Stimulated activated CD4-positive, alpha-beta T cell treated with anti-CD3 and anti-CD28 coated beads, Interleukin-15, amount 100 ng/mL, for 1 hour (primary cell): ENCODE measurements around the gene ID1.
"Not testable (repeated sequence)": the region's sequence is repeated elsewhere in the genome, so short reads cannot be mapped to it uniquely, and the experiment has no call there.

Source experiments
- DNase-seq, 2 donors: peaks; one replicate each; pipeline ENCODE4 v3.0.0-alpha.2; 2020; ENCODE audit warnings: low read depth in 1 of 2, low spot score in 1 of 2

Gene ID1

DNA sequence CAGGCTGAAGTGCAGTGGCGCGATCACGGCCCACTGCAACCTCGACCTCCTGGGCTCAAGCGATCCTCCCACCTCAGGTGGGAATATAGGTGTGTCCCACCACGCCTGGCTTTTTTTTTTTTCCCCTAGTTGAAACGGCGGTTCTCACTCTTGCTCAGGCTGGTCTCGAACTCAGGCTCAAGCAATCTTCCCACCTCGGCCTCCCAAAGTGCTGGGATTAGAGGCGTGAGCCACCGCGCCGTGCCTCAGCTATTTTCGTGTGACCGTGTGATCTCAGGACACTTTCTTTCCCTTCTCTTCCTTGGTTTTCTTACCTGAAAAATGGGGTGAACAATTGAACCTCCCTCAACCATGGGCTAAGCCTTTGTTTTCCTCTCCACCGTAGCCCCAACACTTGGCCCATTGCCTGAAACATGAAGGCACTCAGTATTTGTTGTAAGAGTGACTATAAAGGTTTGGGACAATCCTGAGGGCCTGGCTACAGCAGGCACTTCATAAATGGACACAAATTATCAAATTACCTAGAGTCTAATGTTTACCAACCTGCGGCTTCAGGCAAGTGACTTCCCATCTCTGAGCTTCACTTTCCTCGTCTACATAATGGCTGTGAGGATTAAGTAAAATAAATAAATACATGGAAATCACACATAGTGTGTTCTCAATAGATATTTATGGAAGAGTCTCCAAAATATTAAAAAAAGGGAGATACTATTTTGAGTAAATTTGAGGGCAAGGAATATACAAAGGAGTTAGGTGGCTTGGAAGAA, 31.4 kb upstream of the ID1 start:
- no peak for DNase-seq

DNA sequence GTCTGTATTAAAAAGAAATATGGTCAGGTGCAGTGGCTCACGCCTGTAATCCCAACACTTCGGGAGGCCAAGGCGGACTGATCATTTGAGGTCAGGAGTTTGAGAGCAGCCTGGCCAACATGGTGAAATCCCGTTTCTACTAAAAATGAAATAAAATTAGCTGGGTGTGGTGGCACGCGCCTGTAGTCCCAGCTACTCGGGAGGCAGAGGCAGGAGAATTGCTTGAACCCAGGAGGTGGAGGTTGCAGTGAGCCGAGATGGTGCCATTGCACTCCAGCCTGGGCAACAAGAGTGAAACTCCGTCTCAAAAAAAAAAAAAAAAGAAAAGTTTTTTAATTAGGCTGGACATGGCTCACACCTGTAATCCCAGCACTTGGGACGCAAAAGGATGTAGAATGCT, 30.1 kb upstream of the ID1 start:
- not testable (repeated sequence) for DNase-seq

DNA sequence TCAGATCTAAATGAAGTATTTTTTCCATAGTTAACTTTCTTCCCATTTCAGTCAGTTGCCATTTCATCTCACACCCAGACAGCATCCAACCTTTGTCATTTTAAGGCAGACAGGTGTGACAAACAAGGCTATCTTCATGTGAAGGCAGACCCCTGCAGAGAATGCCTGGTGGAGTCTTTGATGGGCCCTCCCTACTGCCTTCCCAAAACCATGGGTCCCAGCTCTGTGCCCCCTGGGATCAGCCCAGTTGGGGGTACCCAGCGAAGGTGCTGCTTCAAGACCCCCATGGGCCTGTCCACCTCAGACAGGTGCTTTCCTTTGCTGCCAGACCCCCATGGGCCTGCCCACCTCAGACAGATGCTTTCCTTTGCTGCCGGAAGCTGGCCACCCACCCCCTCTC, 28.3 kb upstream of the ID1 start:
- DNase-seq, result no peak

DNA sequence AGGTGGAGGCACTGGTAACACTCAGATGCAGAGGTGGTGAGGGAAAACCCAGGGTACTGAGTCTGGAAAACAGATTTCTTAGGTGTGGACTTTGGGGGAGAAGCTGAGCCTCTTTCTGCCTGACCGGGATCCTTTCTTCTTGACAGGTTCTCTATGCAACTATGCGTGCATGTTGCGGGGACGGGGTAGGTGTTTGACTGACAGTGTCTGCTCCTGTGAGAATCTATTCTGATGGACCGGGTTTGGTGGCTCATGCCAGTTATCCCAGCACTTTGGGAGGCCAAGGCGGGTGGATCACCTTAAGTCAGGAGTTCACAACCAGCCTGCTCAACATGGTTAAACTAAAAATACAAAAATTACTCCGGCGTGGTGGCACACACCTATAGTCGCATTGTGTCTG, 27.9 kb upstream of the ID1 start:
- DNase-seq, result no peak

DNA sequence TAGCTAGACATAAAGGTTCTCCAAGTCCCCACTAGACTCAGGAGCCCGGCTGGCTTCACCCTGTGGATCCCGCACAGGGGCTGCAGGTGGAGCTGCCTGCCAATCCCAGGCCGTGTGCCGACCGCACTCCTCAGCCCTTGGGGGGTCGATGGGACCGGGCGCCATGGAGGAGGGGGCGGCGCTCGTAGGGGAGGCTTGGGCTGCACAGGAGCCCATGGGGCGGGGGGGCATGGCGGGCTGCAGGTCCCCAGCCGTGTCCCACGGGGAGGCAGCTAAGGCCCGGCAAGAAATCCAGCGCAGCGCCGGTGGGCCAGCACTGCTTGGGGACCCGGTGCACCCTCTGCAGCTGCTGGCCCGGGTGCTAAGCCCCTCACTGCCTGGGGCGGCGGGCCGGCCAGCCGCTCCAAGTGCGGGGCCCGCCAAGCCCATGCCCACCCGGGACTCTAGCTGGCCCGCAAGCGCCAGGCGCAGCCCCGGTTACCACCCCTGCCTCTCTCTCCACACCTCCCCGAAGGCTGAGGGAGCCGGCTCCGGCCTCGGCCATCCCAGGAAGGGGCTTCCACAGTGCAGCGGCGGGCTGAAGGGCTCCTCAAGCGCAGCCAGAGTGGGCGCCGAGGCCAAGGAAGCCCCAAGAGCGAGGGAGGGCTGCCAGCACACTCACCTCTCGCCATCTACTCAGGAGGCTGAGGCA, 26.5 kb upstream of the ID1 start:
- DNase-seq, result no peak

DNA sequence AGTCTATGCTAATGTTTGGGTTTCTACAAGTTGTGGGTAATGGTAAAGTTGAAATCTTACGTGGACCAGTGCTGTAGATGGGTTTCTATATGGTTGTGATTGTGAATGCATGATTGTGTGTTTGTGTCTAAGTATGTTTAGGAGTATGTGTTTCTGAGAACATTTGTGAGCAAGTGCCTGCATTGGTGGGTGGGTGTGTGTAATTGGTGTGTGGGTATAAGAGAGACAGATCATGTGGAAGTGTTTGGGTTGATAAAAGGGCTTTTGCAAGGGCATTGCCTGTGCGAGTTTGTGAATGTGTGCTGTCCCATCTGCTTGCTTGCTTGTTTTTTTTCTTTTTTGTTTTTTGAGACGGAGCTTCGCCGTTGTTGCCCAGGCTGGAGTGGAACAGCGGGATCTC, 25.8 kb upstream of the ID1 start:
- DNase-seq, result no peak

DNA sequence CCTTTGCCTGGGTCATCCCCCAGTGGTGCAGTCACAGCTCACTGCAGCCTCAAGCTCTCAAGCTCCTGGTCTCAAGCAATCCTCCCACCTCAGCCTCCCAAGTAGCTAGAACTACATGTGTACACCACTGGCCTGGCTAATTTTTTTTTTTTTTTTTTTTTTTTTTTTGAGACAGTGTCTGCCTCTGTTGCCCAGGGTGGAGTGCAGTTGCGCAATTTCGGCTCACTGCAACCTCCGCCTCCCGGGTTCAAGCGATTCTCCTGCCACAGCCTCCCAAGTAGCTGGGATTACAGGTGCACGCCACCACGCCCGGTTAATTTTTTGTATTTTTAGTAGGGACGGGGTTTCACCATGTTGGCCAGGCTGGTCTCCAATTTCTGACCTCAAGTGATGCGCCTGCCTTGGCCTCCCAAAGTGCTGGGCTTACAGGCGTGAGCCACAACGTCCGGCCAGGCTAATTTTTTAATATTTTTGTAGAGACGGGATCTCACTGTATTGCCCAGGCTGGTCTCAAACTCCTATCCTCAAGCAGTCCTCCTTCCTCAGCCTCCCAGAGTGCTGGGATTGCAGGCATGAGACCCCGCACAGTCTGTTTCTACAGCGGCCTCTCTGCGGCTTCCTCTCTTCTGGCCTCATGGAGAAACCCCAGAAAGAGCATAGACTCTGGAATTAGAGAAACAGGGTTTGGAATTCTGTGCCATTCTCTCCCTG, 25.0 kb upstream of the ID1 start:
- DNase-seq, result not testable (repeated sequence)

DNA sequence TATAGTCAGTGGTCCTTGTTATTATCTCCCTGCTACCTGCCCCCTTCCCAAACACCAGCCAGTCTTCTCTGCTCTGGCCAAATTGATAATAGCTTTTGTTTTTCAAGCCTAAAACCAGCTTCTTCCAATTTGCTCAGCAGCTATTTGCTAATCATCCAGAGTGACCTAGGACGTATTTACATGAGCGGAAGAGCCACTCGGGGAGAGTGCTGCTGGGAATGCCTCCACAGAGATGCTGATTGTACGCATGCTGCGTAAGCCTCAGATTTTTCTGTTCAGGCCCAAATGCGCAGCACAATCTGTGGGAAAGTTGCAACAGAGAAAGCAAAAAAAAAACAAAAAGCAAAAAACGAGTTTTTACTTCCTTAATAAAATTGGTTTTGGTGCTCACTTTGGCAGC, 24.4 kb upstream of the ID1 start:
- no peak for DNase-seq

DNA sequence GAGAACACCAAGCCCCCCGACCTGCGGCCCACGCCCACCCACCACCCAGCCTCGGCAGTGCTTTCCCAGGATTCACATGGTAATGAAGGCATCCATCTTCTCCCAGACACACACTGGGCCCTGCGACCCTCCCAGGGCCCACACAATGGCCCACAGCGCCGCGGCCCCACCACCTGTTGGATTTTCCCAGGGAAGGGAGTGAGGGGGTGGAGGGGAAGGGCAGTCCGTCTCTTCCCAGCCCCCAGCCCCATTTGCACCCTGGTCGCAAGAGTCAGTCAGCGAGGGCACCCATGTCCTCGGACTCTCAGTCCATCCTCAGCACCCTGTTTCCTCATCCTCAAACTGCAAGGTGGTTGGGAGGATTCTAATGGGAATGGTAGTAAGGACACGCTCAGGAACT, 23.7 kb upstream of the ID1 start:
- no peak for DNase-seq

DNA sequence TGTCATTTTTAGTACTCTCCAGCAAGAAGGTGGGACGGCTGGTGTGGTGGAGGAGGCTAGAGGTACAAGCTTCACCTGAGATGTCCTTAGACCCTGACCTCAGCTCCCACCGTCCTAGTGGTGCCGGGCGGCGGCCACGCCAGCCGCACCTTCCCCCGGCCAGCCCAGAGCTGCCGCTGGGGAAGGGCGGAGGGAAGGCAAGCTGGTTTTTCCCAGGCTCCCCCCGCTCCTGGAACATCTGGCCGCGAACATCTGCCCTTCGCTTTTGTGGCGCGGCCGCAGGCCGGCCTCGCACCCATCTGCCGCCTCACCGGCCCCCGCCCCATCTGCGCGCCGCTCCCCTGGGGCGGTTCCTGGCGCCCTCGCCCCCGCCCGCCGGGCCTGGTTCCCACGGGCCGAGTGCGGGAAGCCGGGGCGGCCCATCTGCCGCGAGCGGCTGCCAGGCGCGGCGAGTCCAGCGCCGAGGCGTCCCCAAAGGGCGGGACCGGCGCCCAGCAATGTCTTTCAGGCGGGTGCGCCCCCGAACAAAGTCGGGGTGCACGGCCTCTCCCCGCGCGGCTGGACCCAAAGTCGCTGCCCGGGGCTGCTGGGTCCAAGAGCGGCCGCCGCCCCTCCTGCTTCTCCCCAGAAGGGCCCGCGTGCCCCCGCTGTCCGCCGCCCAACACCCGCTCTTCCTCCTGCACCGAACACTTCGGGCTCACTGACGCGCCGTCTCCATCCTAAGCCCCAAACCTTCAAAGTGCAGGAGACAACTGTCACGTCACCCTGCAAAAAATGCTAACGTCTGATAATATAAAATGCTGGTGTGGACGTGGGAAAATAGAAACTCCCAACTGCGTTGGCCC, 17.3 kb upstream of the ID1 start:
- no peak for DNase-seq

DNA sequence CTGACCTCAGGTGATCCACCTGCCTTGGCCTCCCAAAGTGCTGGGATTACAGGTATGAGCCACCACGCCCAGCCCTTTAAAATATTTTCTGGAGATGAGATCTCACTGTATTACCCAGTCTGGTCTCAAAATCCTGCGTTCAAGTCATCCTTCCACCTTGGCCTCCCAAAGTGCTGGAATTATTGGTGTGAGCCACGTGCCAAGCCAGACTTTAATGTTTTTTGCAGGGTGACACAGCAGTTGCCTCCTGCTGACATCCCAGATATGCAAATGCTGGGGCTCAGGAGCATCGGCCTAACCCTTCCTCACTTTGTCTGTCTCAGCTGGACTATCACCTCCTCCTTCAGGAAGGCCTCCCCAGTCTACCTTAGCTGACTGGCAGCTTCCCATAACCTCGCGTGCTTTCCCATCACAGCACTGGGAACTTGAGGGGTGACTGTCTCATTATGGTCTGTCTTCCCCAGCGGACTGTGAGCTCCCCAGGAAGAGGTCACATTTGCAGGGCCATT, 14.3 kb upstream of the ID1 start:
- DNase-seq, result no peak

DNA sequence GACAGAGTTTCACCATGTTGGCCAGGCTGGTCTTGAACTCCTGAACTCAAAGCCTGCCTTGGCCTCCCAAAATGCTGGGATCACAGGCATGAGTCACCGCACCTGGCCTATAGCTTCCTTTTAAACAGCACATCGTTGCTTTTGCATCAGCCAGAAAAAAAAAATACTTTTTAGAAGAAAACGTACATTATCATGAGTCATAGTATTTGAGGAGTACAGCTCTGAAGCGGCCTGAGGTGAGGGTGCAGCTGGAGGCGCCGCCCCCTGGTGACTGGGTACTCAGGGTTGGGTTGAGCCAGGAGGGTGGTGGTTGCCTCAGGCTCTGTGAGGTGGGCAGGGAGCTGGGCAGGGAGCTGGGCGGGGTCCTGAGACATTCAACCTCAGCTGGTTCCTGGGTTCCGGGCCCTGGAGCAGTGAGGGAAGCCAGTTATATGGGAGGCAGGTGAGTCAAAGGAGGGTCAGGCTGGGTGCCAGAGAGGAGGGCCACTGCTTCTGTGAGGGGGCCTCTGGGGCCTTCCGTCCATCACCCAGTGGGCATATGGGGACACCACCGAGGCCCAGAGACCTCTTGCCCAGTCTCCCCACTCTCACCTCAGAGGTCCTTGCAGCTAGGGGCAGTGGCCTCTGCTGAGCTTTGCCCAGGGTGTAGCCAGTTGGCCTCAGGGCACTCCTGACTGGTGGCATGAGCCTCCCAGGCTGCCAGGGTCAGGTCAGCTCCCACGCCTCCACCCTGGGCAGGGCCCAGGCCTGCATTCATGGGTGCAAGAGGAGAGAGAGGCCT, 11.7 kb upstream of the ID1 start:
- DNase-seq, result no peak

DNA sequence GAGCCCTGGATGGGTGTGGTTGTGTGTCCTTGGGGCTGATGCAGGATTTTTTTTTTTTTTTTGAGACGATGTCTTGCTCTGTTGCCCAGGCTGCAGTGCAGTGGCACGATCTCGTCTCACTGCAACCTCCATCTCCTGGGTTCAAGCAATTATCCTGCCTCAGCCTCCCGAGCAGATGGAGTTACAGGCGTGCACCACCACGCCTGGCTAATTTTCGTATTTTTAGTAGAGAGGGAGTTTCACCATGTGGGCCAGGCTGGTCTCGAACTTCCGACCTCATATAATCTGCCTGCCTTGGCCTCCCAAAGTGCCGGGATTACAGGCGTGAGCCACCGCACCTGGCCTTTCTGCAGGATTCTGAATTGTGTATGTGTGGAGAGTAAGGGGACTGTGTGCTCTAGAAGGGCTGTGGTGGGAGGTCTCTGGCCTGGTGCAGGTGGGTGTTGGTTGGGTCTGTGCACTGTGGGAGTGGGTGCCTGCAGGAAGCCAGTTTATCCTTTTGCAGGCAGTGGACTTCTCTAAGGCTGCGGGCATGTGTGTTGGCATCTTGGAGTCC, 11.0 kb upstream of the ID1 start:
- DNase-seq, result no peak

DNA sequence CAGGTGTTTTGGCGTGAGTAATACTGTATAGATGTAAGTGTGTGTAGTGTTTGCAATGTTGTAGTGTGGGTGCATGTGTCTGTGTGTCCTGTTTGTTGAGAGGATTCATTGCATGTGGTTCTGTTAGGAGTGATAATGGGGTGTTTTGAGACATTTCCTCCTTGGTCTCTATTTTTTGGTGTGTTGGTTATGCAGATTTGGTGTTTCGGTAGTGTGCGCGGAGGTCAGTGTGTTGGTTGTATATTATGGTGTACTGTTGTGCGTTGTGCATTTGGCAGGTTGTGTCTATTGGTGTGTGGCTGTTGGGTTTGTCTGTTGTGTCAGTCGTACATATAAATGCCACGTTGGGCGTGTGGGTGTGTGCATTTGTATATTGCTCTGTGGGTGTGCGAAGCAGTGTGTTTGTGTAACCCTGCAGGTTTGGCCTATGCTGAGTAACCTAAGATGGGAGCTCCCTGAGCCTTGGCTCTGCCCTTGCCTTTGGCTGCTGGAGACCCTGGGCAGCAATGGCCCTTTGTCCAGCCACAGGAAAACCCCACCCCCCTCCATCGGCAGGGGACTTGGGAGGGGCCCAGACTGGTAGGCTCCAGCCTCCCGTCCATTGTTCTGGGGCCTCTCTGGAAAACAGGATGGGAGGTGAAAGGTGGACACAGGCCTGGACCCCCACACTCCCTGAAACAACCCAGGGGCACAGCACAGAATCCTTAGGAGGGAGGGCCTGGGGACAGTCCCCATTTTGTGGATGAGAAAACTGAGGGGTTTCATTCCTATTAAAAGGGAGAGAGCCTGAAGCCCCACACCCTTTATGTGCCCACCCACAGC, 10.3 kb upstream of the ID1 start:
- DNase-seq, result no peak

DNA sequence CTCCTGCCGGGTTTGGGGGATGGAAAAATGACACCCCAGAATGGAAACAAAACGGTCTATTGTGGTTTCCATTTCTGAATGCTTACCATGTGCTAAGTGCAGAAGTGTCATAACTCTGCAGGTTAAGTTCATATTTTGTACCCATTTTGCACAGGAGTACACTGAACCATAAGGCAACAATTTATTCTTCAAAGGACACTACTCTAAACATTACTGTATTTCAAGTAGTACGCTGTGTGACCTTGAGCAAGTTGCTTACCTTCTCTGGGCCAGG, 9.8 kb upstream of the ID1 start:
- DNase-seq, result no peak

DNA sequence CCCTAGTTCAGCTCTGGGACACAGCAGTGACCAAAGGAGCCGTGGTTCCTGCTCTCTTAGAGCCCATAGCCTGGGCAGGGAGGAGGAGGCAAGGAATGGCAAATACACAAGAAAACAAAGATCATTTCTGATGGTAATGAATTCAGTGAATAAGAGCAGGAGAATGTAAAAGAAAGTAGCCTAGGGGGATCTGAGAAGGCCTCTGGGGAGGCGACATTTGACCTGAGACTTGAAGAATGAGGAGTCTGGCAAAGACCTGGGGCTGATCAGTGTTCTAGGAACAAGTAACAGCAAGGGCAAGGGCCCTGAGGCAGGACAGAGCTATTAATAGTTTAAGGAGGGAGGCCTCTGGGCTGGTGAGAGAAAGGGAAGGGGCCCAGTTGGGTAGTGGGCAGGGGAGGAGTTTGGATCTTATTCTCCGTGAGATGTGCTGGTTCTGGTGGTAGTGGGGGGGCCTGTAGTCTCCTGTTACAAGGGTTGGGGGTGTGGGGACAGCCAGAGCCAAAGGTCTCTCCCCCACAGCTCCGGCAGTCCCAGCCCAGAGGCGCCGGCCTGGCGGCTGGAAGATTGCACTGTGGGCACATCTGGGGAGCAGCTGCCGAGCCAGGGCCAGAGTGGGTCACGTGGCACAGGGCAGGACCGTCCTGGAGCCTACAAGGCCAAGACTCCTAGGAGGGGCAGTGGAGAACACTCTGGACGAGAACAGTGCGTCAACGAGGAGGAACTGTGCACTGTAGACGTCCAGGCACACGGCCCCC, 9.3 kb upstream of the ID1 start:
- no peak for DNase-seq

DNA sequence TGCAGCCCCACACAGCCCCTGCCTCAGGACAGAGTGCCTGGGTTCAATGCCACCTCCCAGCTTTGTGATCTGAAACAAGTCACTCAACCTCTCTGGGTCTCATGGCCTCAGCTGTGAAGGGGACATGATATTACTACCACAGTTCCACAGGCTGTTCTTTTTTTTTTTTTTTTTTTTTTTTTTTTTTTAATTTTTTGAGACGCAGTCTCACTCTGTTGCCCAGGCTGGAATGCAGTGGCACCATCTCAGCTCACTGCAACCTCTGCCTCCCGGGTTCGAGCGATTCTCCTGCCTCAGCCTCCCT, 8.7 kb upstream of the ID1 start:
- not testable (repeated sequence) for DNase-seq

DNA sequence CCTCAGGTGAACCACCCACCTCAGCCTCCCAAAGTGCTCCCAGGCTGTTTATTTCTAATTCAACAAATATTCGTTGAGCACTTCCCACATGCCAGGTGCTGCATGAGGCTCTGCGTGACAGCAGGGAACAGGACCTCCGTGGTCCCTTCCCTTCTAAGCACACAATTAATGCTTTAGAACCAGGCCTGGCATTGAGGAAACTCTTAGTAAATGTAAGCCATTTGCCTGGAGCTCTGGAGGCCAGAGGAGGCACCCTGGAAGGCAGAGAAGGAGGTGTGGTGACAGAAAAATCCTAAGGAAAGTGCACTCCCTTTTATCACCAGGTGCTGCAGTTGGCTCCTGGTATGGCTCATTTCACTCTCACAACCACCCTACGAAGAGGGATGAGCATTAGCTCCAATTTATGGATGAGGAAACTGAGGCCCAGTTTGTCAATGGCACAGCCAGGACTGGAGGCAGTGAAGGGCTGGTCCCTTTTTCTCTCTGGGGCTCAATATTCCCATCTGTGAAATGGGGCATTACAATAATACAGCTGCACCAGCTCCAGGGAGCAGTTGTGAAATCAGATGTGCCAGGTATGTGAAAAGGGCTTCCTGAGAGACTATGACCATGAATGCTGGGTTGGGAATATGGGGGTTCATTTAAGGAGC, 8.1 kb upstream of the ID1 start:
- DNase-seq, result no peak

DNA sequence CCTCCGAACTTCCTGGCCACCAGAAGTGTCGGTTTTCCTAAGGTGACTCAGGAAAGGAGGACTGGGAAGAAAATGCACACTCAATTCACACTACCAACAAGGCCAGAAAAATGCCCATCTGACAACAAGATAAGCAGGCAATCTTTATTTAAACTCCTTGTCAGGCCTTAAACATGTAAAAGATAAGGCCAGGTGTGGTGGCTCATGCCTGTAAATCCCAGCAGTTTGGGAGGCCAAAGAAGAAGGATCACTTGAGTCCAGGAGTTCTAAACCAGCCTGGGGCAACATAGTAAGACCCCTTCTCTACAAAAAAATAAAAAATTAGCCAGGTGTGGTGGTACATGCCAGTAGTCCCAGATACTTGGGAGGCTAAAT, 7.6 kb upstream of the ID1 start:
- no peak for DNase-seq
